H9 (cell line): ENCODE measurements around the gene PLPP2. TPM values are rescaled to one million over a fixed set of nuclear protein-coding genes. Genes with fewer than 3 reads are reported as not detected.

Experiments used
- DNase-seq: peaks from one replicate; pipeline ENCODE4 v3.0.0-alpha.2; 2017
- H2AFZ ChIP-seq: one replicate; pipeline ENCODE4 v1.6.1; 2013; ENCODE audit warnings: mild to moderate bottlenecking, low read length, control low read depth, moderate library complexity
- H2AK5ac ChIP-seq: 2 replicates; pipeline ENCODE4 v1.6.1; 2013; ENCODE audit warnings: low read length, control low read depth, mixed read lengths; ENCODE audit not compliant: insufficient read length
- H2BK120ac ChIP-seq: one replicate; pipeline ENCODE4 v1.6.1; 2013; ENCODE audit warnings: low read depth, mild to moderate bottlenecking, low read length, control low read depth, inconsistent platforms; ENCODE audit not compliant: poor library complexity, severe bottlenecking
- H2BK12ac ChIP-seq: 2 replicates; pipeline ENCODE4 v1.6.1; 2013; ENCODE audit warnings: low read length, control low read depth, mixed read lengths, low read depth; ENCODE audit not compliant: insufficient read length
- H2BK15ac ChIP-seq: 2 replicates; pipeline ENCODE4 v1.6.1; 2013; ENCODE audit warnings: low read depth, low read length, control low read depth
- H2BK20ac ChIP-seq: one replicate; pipeline ENCODE4 v1.6.1; 2013; ENCODE audit warnings: low read depth, mild to moderate bottlenecking, low read length, control low read depth, inconsistent platforms; ENCODE audit not compliant: poor library complexity, severe bottlenecking
- H2BK5ac ChIP-seq: 2 replicates; pipeline ENCODE4 v1.6.1; 2013; ENCODE audit warnings: low read length, control low read depth, mixed read lengths; ENCODE audit not compliant: insufficient read length
- H3K14ac ChIP-seq: 2 replicates; pipeline ENCODE4 v1.6.1; 2013; ENCODE audit warnings: low read length, control low read depth; ENCODE audit not compliant: insufficient read depth
- H3K18ac ChIP-seq: 2 replicates; pipeline ENCODE4 v1.6.1; 2013; ENCODE audit warnings: low read depth, mild to moderate bottlenecking, mixed read lengths, low read length, control low read depth; ENCODE audit not compliant: insufficient read length
- H3K23ac ChIP-seq: 2 replicates; pipeline ENCODE4 v1.6.1; 2013; ENCODE audit warnings: low read length, control low read depth, mixed read lengths, low read depth; ENCODE audit not compliant: insufficient read length
- H3K23me2 ChIP-seq: 2 replicates; pipeline ENCODE4 v1.6.1; 2013; ENCODE audit warnings: low read depth, mild to moderate bottlenecking, mixed read lengths, low read length, control low read depth; ENCODE audit not compliant: insufficient read length, poor library complexity, severe bottlenecking
- H3K27ac ChIP-seq: 2 replicates; pipeline ENCODE4 v1.5.1; 2013; ENCODE audit warnings: low read length, control low read depth, mixed read lengths, low read depth; ENCODE audit not compliant: insufficient read length
- H3K27me3 ChIP-seq: 2 replicates; pipeline ENCODE4 v1.6.1; 2013; ENCODE audit warnings: low read length, control low read depth, inconsistent platforms; ENCODE audit not compliant: insufficient read depth
- H3K4ac ChIP-seq: 2 replicates; pipeline ENCODE4 v1.6.1; 2013; ENCODE audit warnings: low read depth, mild to moderate bottlenecking, control low read depth, inconsistent platforms, low read length, moderate library complexity
- H3K4me1 ChIP-seq: 2 replicates; pipeline ENCODE4 v1.6.1; 2013; ENCODE audit warnings: low read length, control low read depth, inconsistent platforms; ENCODE audit not compliant: insufficient read depth
- H3K4me2 ChIP-seq: 2 replicates; pipeline ENCODE4 v1.6.1; 2013; ENCODE audit warnings: low read length, control low read depth, mixed read lengths; ENCODE audit not compliant: insufficient read length, insufficient read depth
- H3K56ac ChIP-seq: 2 replicates; pipeline ENCODE4 v1.6.1; 2013; ENCODE audit warnings: low read depth, mild to moderate bottlenecking, mixed read lengths, low read length, control low read depth; ENCODE audit not compliant: insufficient read length
- H3K79me1 ChIP-seq: 2 replicates; pipeline ENCODE4 v1.6.1; 2013; ENCODE audit warnings: low read depth, mild to moderate bottlenecking, moderate library complexity, low read length, control low read depth, inconsistent platforms; ENCODE audit not compliant: insufficient read depth, poor library complexity, severe bottlenecking
- H3K79me2 ChIP-seq: 2 replicates; pipeline ENCODE4 v1.6.1; 2013; ENCODE audit warnings: low read length, control low read depth, inconsistent platforms; ENCODE audit not compliant: insufficient read depth
- H3K9ac ChIP-seq: 2 replicates; pipeline ENCODE4 v1.6.1; 2013; ENCODE audit warnings: low read length, control low read depth, mixed read lengths; ENCODE audit not compliant: insufficient read length; ENCODE audit errors: extremely low read depth
- H3K9me3 ChIP-seq: one replicate; pipeline ENCODE4 v1.6.1; 2013; ENCODE audit warnings: low read depth, low read length, inconsistent platforms; ENCODE audit not compliant: control insufficient read depth
- H3T11ph ChIP-seq: one replicate; pipeline ENCODE4 v1.6.1; 2013; ENCODE audit warnings: mild to moderate bottlenecking, low read length, control low read depth, inconsistent platforms
- H4K20me1 ChIP-seq: one replicate; pipeline ENCODE4 v1.6.1; 2013; ENCODE audit not compliant: control insufficient read depth, insufficient read length, insufficient read depth
- H4K5ac ChIP-seq: 2 replicates; pipeline ENCODE4 v1.6.1; 2013; ENCODE audit warnings: low read depth, mild to moderate bottlenecking, mixed read lengths, low read length, control low read depth; ENCODE audit not compliant: insufficient read length
- H4K8ac ChIP-seq: replicated peaks from 2 replicates; pipeline ENCODE4 v1.6.1; 2013; ENCODE audit warnings: low read length, control low read depth, mixed read lengths, low read depth; ENCODE audit not compliant: insufficient read length
- H4K91ac ChIP-seq: 2 replicates; pipeline ENCODE4 v1.6.1; 2013; ENCODE audit warnings: low read depth, mild to moderate bottlenecking, moderate library complexity, mixed read lengths, low read length, control low read depth; ENCODE audit not compliant: insufficient read length
- H3K27ac Mint-ChIP-seq, 3 experiments: 2 replicates in 2 of 3; 3 replicates in 1 of 3; pipeline ENCODE4 v1.8.0; 2020 to 2021; ENCODE audit warnings: mixed read lengths in 3 of 3, mild to moderate bottlenecking in 1 of 3, moderate library complexity in 1 of 3
- H3K27me3 Mint-ChIP-seq: 2 replicates; pipeline ENCODE4 v1.8.0; 2021; ENCODE audit warnings: low read depth, mild to moderate bottlenecking, moderate library complexity, mixed read lengths
- H3K36me3 Mint-ChIP-seq, 3 experiments: 2 replicates in 2 of 3; 3 replicates in 1 of 3; pipeline ENCODE4 v1.8.0; 2020 to 2021; ENCODE audit warnings: low read depth in 3 of 3, mixed read lengths in 3 of 3; ENCODE audit not compliant: insufficient read depth in 1 of 3
- H3K4me1 Mint-ChIP-seq, 2 experiments: 2 replicates each; pipeline ENCODE4 v1.8.0; 2020; ENCODE audit warnings: mixed read lengths in 2 of 2
- H3K4me3 Mint-ChIP-seq, 2 experiments: 2 replicates in 1 of 2; 3 replicates in 1 of 2; pipeline ENCODE4 v1.8.0; 2020 to 2021; ENCODE audit warnings: mild to moderate bottlenecking in 2 of 2, mixed read lengths in 2 of 2, moderate library complexity in 1 of 2
- H3K9me3 Mint-ChIP-seq, 2 experiments: 2 replicates in 1 of 2; 3 replicates in 1 of 2; pipeline ENCODE4 v1.8.0; 2020; ENCODE audit warnings: mild to moderate bottlenecking in 2 of 2, mixed read lengths in 2 of 2, moderate library complexity in 1 of 2
- WGBS: extraction: QIAGEN DNeasy Blood & Tissue Kit; methylation state at CpG from one replicate; pipeline ENCODE4 v1.1.7; 2013; ENCODE audit warnings: missing lambda C conversion rate, low lambda C conversion rate, mixed read lengths; ENCODE audit not compliant: insufficient read length; ENCODE audit errors: extremely low coverage; 5-methylcytosine and 5-hydroxymethylcytosine counted together
- total RNA-seq: library from RNA; stranded (reverse); gene quantifications from 2 replicates; pipeline ENCODE4 v1.2.1, GENCODE V29; 2021
- TF ChIP-seq, protein P1 (sequence below): fragments of 200-600 bp; sonication (generic); conservative IDR thresholded peaks from 3 replicates; pipeline ENCODE4 v1.8.0; 2021; ENCODE audit warnings: antibody characterized with exemption, mild to moderate bottlenecking

Gene PLPP2
- total RNA-seq, 1 experiment from 2014 or later, result 143 TPM

DNA sequence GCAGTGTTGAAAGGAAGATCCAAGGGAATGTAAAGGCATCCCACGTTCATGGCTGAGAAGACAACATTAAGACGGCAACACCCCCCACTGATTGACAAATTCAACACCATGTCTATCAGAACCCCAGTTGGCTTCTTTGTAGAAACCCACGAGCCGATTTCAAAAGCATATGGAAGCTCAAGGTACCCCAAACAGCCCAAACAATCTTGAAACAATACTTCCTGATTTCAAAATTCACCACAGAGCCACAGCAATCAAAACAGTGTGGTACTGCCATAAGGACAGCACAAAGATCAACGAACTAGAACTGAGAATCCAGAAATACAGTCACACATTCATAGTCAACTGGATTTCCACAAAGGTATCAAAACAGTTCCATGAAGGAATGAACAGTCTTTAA, 47.2 kb upstream of the PLPP2 start:
- no peak for DNase-seq
- Histone ChIP-seq H3K23me2 (peaks cover 5% of the 10 kb centered on the region), H4K91ac (no peak overlapping the region), H3K14ac (no peak overlapping the region), H4K20me1 (no peaks in the 10 kb centered on the region), H3K27ac (no peak overlapping the region), H3K27me3 (no peaks in the 10 kb centered on the region), H3K4ac (no peak overlapping the region), H3K9me3 (no peaks in the 10 kb centered on the region), H4K5ac (no peak overlapping the region), H2AFZ (no peak overlapping the region), H3K18ac (no peak overlapping the region), H3T11ph (no peak overlapping the region), H3K56ac (no peak overlapping the region), H2BK5ac (no peak overlapping the region), H3K9ac (no peak overlapping the region), H2AK5ac (no peak overlapping the region), H2BK12ac (no peak overlapping the region), H4K8ac (no peak overlapping the region), H2BK120ac (no peak overlapping the region), H3K79me1 (peaks cover 11% of the 10 kb centered on the region), H3K79me2 (peaks cover 64% of the 10 kb centered on the region), H2BK20ac (no peak overlapping the region), H2BK15ac (no peak overlapping the region), H3K23ac (no peak overlapping the region), H3K4me2 (no peak overlapping the region), H3K4me1 (no peaks in the 10 kb centered on the region; the same call in 1 of the 2 replicates)
- TF ChIP-seq, protein P1, sequence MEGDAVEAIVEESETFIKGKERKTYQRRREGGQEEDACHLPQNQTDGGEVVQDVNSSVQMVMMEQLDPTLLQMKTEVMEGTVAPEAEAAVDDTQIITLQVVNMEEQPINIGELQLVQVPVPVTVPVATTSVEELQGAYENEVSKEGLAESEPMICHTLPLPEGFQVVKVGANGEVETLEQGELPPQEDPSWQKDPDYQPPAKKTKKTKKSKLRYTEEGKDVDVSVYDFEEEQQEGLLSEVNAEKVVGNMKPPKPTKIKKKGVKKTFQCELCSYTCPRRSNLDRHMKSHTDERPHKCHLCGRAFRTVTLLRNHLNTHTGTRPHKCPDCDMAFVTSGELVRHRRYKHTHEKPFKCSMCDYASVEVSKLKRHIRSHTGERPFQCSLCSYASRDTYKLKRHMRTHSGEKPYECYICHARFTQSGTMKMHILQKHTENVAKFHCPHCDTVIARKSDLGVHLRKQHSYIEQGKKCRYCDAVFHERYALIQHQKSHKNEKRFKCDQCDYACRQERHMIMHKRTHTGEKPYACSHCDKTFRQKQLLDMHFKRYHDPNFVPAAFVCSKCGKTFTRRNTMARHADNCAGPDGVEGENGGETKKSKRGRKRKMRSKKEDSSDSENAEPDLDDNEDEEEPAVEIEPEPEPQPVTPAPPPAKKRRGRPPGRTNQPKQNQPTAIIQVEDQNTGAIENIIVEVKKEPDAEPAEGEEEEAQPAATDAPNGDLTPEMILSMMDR, result no peak
- Mint-ChIP-seq H3K36me3 (peaks cover 52 to 65% (median 62%) of the 10 kb centered on the region in 3 experiments), H3K27ac (no peak overlapping the region), H3K4me1 (peaks cover 27 to 30% of the 10 kb centered on the region in 2 experiments), H3K4me3 (no peak overlapping the region), H3K27me3 (no peaks in the 10 kb centered on the region), H3K9me3 (no peaks in the 10 kb centered on the region)
- WGBS, result no CpG with 5 or more reads among the region's 5 CpGs
